Tibial artery (tissue), 4 donors: ENCODE results near the gene KLC4.

Source experiments
- DNase-seq, 2 donors: peaks; one replicate each; pipeline ENCODE4 v3.0.0-alpha.2; 2019
- H3K27ac ChIP-seq, 2 donors: fragments of 200-600 bp; sonication (generic) in 1 of 2; 1 replicate in 1 of 2; 2 replicates in 1 of 2; pipeline ENCODE4 v1.5.1; 2018 to 2019; ENCODE audit warnings: mild to moderate bottlenecking in 1 of 2
- H3K27me3 ChIP-seq, 2 donors: fragments of 200-600 bp; sonication (generic) in 1 of 2; one replicate each; pipeline versions ENCODE4 v1.5.1 to v1.6.0; 2016 to 2019
- H3K36me3 ChIP-seq, 3 donors: fragments of 200-600 bp; sonication (generic) in 2 of 3; one replicate each; pipeline ENCODE4 v1.5.1; 2016 to 2019; ENCODE audit warnings: mild to moderate bottlenecking in 2 of 3
- H3K4me1 ChIP-seq, 4 donors: fragments of 200-600 bp; sonication (generic) in 2 of 4; 1 replicate in 3 of 4; 2 replicates in 1 of 4; pipeline ENCODE4 v1.5.1; 2016 to 2019
- H3K4me3 ChIP-seq, 2 donors: fragments of 200-600 bp; sonication (generic) in 1 of 2; 1 replicate in 1 of 2; 2 replicates in 1 of 2; pipeline ENCODE4 v1.5.1; 2018 to 2019; ENCODE audit warnings: mild to moderate bottlenecking in 2 of 2
- H3K9me3 ChIP-seq, 3 donors: fragments of 200-600 bp; sonication (generic) in 1 of 3; one replicate each; pipeline ENCODE4 v1.5.1; 2016 to 2019
- CTCF ChIP-seq, 2 experiments: fragments of 200-600 bp in 1 of 2; fragments of 450-650 bp in 1 of 2; IDR thresholded peaks; one replicate each; pipeline ENCODE4 v1.5.1; 2017 to 2019; ENCODE audit warnings: antibody characterized with exemption in 2 of 2, mild to moderate bottlenecking in 1 of 2, moderate library complexity in 1 of 2
- intact Hi-C: fragments of 100-400 bp; cut with DNase I; formaldehyde crosslinking; loops from one replicate; pipeline ENCODE4 v1.15.0; 2023; ENCODE audit warnings: low total_unique reads

Gene KLC4

GRCh38 chr6:43032326-43032725, 27.1 kb upstream of the KLC4 start:
- Histone ChIP-seq H3K9me3 (no peaks in the 10 kb centered on the region), H3K36me3 (peaks cover 39 to 100% (median 53%) of the 10 kb centered on the region in 3 donors), H3K27me3 (no peaks in the 10 kb centered on the region), H3K4me3 (no peak overlapping the region), H3K27ac (no peak overlapping the region), H3K4me1 (peaks cover 0 to 5% (median 0%) of the 10 kb centered on the region in 4 donors)
- DNase-seq, result no peak
- TF ChIP-seq CTCF (IDR thresholded peaks at IDR 0.05), result no peak
- intact Hi-C loops, result no loop called here

GRCh38 chr6:43033496-43034189, 25.8 kb upstream of the KLC4 start:
- no peak for DNase-seq
- TF ChIP-seq CTCF (IDR thresholded peaks at IDR 0.05), result no peak
- intact Hi-C loops, result no loop called here
- Histone ChIP-seq H3K4me3 (no peak overlapping the region), H3K27ac (no peak overlapping the region), H3K36me3 (peaks cover 26 to 100% (median 53%) of the 10 kb centered on the region in 3 donors), H3K4me1 (peaks cover 0 to 5% (median 0%) of the 10 kb centered on the region in 4 donors), H3K27me3 (no peaks in the 10 kb centered on the region), H3K9me3 (no peaks in the 10 kb centered on the region)

GRCh38 chr6:43034190-43034525, 25.3 kb upstream of the KLC4 start:
- H3K27ac ChIP-seq, result no peak overlapping the region
- H3K4me3 ChIP-seq, result no peak overlapping the region
- H3K36me3 ChIP-seq, result peaks cover 21 to 100% (median 51%) of the 10 kb centered on the region in 3 donors
- peaks cover 0 to 5% (median 0%) of the 10 kb centered on the region in 4 donors for H3K4me1 ChIP-seq
- TF ChIP-seq CTCF (IDR thresholded peaks at IDR 0.05), result no peak
- intact Hi-C loops, result no loop called here
- no peaks in the 10 kb centered on the region for H3K9me3 ChIP-seq
- DNase-seq, result no peak
- H3K27me3 ChIP-seq, result no peaks in the 10 kb centered on the region

- peaks cover 0 to 5% (median 0%) of the 10 kb centered on the region in 4 donors for H3K4me1 ChIP-seq
- H3K27me3 ChIP-seq, result no peaks in the 10 kb centered on the region
- no peak overlapping the region for H3K4me3 ChIP-seq
- no peak for TF ChIP-seq CTCF (IDR thresholded peaks at IDR 0.05)
- intact Hi-C loops, result no loop called here
- no peak for DNase-seq
- peaks cover 12 to 100% (median 43%) of the 10 kb centered on the region in 3 donors for H3K36me3 ChIP-seq
- no peak overlapping the region for H3K27ac ChIP-seq
- H3K9me3 ChIP-seq, result no peaks in the 10 kb centered on the region
Observed at GRCh38 chr6:43035495-43036194, 23.8 kb upstream of the KLC4 start.

- Histone ChIP-seq H3K4me3 (no peak overlapping the region), H3K9me3 (no peaks in the 10 kb centered on the region), H3K27me3 (no peaks in the 10 kb centered on the region), H3K4me1 (peaks cover 0 to 5% (median 0%) of the 10 kb centered on the region in 4 donors), H3K27ac (no peak overlapping the region), H3K36me3 (peaks cover 4 to 99% (median 38%) of the 10 kb centered on the region in 3 donors)
- intact Hi-C loops, result no loop called here
- no peak for DNase-seq
- no peak for TF ChIP-seq CTCF (IDR thresholded peaks at IDR 0.05)
Observed at GRCh38 chr6:43036712-43037111, 22.7 kb upstream of the KLC4 start.
